GM12878 (cell line): Measurements from ENCODE around the gene FTH1. TPM values are rescaled to one million over a fixed set of nuclear protein-coding genes. Genes with fewer than 3 reads are reported as not detected.

Source experiments
- ATAC-seq: fragments of 200-7000 bp; cut with Tn5 transposase; 3 replicates; pipeline ENCODE4 v1.9.1; 2020; ENCODE audit warnings: mild to moderate bottlenecking, moderate library complexity
- BruUV-seq: library from RNA; stranded (reverse); fragments of 400-500 nt; replicated peaks from 2 replicates; lab custom pipeline; 2021; lab: Mats Ljungman, UMichigan
- CTCF ChIA-PET: fragments of 300-600 bp; sonication (Branson Sonifier 250); formaldehyde crosslinking; extraction: SDS; loops from one replicate; lab custom pipeline; 2021; ENCODE audit warnings: inconsistent platforms; lab: Yijun Ruan, JAX
- POLR2A ChIA-PET: fragments of 350-600 bp; formaldehyde crosslinking; extraction: SDS; loops from one replicate; lab custom pipeline; 2021; ENCODE audit warnings: inconsistent platforms; lab: Charles Lee
- RAD21 ChIA-PET: fragments of 300-600 bp; sonication (Branson Sonifier 250); formaldehyde crosslinking; loops from one replicate; lab custom pipeline; 2023; ENCODE audit warnings: antibody characterized with exemption; ENCODE audit not compliant: unreplicated experiment; lab: Charles Lee
- SMC1A ChIA-PET: fragments of 300-600 bp; sonication (Branson Sonifier 250); formaldehyde crosslinking; loops from one replicate; lab custom pipeline; 2023; ENCODE audit not compliant: unreplicated experiment, uncharacterized antibody; lab: Charles Lee
- DNase-seq: peaks from one replicate; pipeline ENCODE4 v3.0.0-alpha.2; 2011; ENCODE audit warnings: low read depth, low spot score
- FAIRE-seq: peaks from 3 replicates; lab custom pipeline; 2011; peaks lifted over from hg19 to GRCh38; lab: Jason Lieb, UNC
- H2AFZ ChIP-seq: 2 replicates; pipeline ENCODE4 v1.6.0; 2011; ENCODE audit warnings: low read depth, low read length, control low read depth; ENCODE audit not compliant: control insufficient read depth
- H3K27ac ChIP-seq: 2 replicates; pipeline ENCODE4 v1.5.1; 2011; ENCODE audit warnings: control low read depth; ENCODE audit not compliant: control insufficient read depth, insufficient read depth
- H3K27me3 ChIP-seq, 2 experiments: replicated peaks in 1 of 2; 2 replicates each; pipeline versions ENCODE4 v1.6.0 to v1.6.1; 2011; ENCODE audit warnings: low read length in 1 of 2; ENCODE audit not compliant: control insufficient read depth in 2 of 2, insufficient read depth in 2 of 2
- H3K36me3 ChIP-seq, 2 experiments: 2 replicates each; pipeline ENCODE4 v1.5.1; 2011; ENCODE audit warnings: low read length in 1 of 2; ENCODE audit not compliant: control insufficient read depth in 2 of 2, insufficient read depth in 2 of 2
- H3K4me1 ChIP-seq: 2 replicates; pipeline ENCODE4 v1.6.1; 2011; ENCODE audit warnings: mild to moderate bottlenecking, low read length, moderate library complexity, mixed read lengths; ENCODE audit not compliant: control insufficient read depth, insufficient read depth
- H3K4me2 ChIP-seq: 2 replicates; pipeline ENCODE4 v1.6.0; 2011; ENCODE audit warnings: control low read depth; ENCODE audit not compliant: control insufficient read depth, insufficient read depth
- H3K4me3 ChIP-seq: fragments of 200-600 bp; sonication (generic); 2 replicates; pipeline ENCODE4 v1.5.1; 2016
- H3K79me2 ChIP-seq: 2 replicates; pipeline ENCODE4 v1.6.0; 2011; ENCODE audit warnings: low read length; ENCODE audit not compliant: control insufficient read depth, insufficient read depth
- H3K9ac ChIP-seq: 2 replicates; pipeline ENCODE4 v1.8.0; 2011; ENCODE audit warnings: low read length, control low read depth, mixed read lengths; ENCODE audit not compliant: control insufficient read depth, insufficient read depth
- H3K9me3 ChIP-seq: replicated peaks from 3 replicates; pipeline ENCODE4 v1.5.1; 2011; ENCODE audit warnings: mild to moderate bottlenecking, low read length; ENCODE audit not compliant: control insufficient read depth, insufficient read depth
- H4K20me1 ChIP-seq: 2 replicates; pipeline ENCODE4 v1.6.0; 2011; ENCODE audit not compliant: control insufficient read depth, insufficient read depth
- FOS ChIP-seq: IDR thresholded peaks from 3 replicates; pipeline ENCODE4 v1.6.1; 2011; ENCODE audit warnings: borderline replicate concordance; ENCODE audit not compliant: insufficient read length; ENCODE audit errors: extremely low read depth
- FOXM1 ChIP-seq: IDR thresholded peaks from 2 replicates; pipeline ENCODE4 v1.6.1; 2012; ENCODE audit warnings: low read depth, mild to moderate bottlenecking, inconsistent platforms, low read length, moderate library complexity
- MYB ChIP-seq: fragments of 150-350 bp; IDR thresholded peaks from 2 replicates; pipeline ENCODE4 v1.6.1; 2014; ENCODE audit warnings: mild to moderate bottlenecking, low read depth, low read length, borderline replicate concordance
- RBBP5 ChIP-seq: fragments of 200-600 bp; sonication (generic); conservative IDR thresholded peaks from 2 replicates; pipeline ENCODE4 v1.6.1; 2016
- STAT1 ChIP-seq: fragments of 450-650 bp; conservative IDR thresholded peaks from 2 replicates; pipeline ENCODE4 v1.6.1; 2014; ENCODE audit warnings: antibody characterized with exemption, mild to moderate bottlenecking
- TBL1XR1 ChIP-seq: IDR thresholded peaks from 2 replicates; pipeline ENCODE4 v1.6.1; 2012; ENCODE audit warnings: low read depth, low read length, improper control_type of control experiment
- TCF12 ChIP-seq: IDR thresholded peaks from 2 replicates; pipeline ENCODE4 v1.6.1; 2011; ENCODE audit warnings: low read depth, mild to moderate bottlenecking, low read length
- ZNF274 ChIP-seq: IDR thresholded peaks from one replicate; pipeline ENCODE4 v1.8.0; 2011; ENCODE audit not compliant: insufficient read length, insufficient read depth
- WGBS: methylation state at CpG from one replicate; pipeline ENCODE4 v1.1.6; 2016; ENCODE audit warnings: low lambda C conversion rate; ENCODE audit not compliant: insufficient replicate concordance, insufficient coverage; ENCODE audit errors: missing lambda C conversion rate; 5-methylcytosine and 5-hydroxymethylcytosine counted together
- in situ Hi-C: fragments of 300-500 bp; cut with MboI; formaldehyde crosslinking; loops from 9 replicates; pipeline ENCODE4 v1.14.3; 2018; ENCODE audit warnings: mixed read lengths
- intact Hi-C: fragments of 100-400 bp; cut with micrococcal nuclease; formaldehyde crosslinking; loops from one replicate; pipeline ENCODE4 v1.14.2; 2022; ENCODE audit not compliant: unreplicated experiment
- polyA plus RNA-seq, 11 experiments: library from polyadenylated mRNA; depleted of rRNA in 4 of 11; unstranded in 6 of 11; stranded (reverse) in 5 of 11; fragments of >200 nt; fragmentation: Nextera tagmentation in 4 of 11; fragmentation: Illumina TruSeq in 1 of 11; extraction: Ambion mirVana in 4 of 11; extraction: Trizol in 1 of 11; gene quantifications; 1 replicate in 1 of 11; 2 replicates in 10 of 11; pipeline versions ENCODE4 v1.2.1 to v1.2.3, GENCODE V29; 2011 to 2016; ENCODE audit warnings: inconsistent platforms in 2 of 11, missing spikeins in 2 of 11, low read depth in 1 of 11
- total RNA-seq, 4 experiments: library from RNA; depleted of rRNA in 3 of 4; stranded (reverse); fragments of >200 nt in 3 of 4; fragmentation: Illumina TruSeq in 1 of 4; extraction: Trizol in 1 of 4; gene quantifications; 2 replicates each; pipeline versions ENCODE4 v1.2.1 to v1.2.3, GENCODE V29; 2013 to 2021

FTH1 gene
- total and polyA plus RNA-seq, 10 of the 15 experiments (the other 5 are each of a cell fraction or from before 2014, with no cell fraction given), result 289 to 4,154 (median 960) TPM

DNA sequence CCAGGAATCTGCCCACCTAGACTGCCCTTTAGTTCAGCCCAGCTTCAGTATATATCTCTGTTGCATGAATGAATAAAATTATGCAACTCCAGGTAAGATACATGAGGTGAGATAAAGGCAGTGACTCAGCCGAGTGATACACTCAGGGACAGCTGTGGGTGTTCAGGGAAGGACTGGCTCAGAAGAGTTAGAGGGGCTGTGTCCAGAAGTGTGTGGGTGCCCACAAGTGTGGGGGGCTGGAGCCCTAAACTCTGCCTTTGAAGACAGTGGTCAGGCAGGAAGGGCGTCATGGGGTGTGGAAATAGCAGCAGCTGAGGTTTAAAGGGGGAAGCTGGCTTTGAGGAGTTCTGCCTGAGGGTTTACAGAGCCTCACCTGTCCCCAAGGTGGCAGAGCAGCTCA, 8.3 kb downstream of the FTH1 start (continued):
- TF ChIP-seq TCF12 (no peak), TBL1XR1 (no peak), FOS (no peak), MYB (no peak), FOXM1 (no peak), RBBP5 (no peak), ZNF274 (no peak)

DNA sequence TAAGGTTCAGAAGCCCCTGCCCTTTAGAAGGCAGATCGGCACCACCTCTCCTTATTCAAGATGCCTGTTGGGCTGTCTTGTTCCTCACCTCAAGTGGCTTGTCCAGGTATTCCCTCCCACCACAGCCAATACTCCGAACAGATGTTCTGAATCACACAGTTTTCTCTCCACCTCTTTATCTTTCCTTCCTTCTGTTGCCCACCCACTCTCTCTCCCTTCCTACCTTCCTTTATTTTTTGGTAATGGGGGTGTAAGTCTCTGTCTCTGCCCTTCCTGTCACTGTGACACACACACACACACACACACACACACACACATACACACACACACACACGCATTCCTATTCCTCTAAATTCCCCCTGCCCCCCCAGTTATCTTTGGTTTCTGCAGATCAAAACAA, 8.8 kb downstream of the FTH1 start:
- intact Hi-C loops (no loop called here), in situ Hi-C loops (no loop called here)
- H2AFZ ChIP-seq, result no peak overlapping the region
- TF ChIP-seq FOS (no peak), STAT1 (no peak), MYB (no peak)
- DNase-seq (no peak), FAIRE-seq (no peak), ATAC-seq (no peak)
- H3K36me3 ChIP-seq, result peaks cover 0 to 3% of the 10 kb centered on the region in 2 experiments; a peak in 1 of 4 replicates
- WGBS, result 96% methylated on average over 2 of the region's 3 CpGs
- CTCF ChIA-PET, result interaction anchor here (0.7 to 1.0 kb wide), 4 partner anchors 8 to 123 kb away, joined by 3 to 4 read pairs (median 4); no protein-coding TSS in a partner anchor
- no peak overlapping the region for H3K27ac ChIP-seq
- no peak overlapping the region for H3K9ac ChIP-seq
- no peak overlapping the region for H3K4me2 ChIP-seq
- BruUV-seq, result no TSS peak
- POLR2A ChIA-PET, result no interaction called here
- H3K27me3 ChIP-seq, result no peaks in the 10 kb centered on the region; a peak in 1 of 4 replicates
- no peaks in the 10 kb centered on the region; the same call in none of the 2 replicates for H3K79me2 ChIP-seq
- no peak overlapping the region for H3K4me3 ChIP-seq
- H4K20me1 ChIP-seq, result peaks cover 5% of the 10 kb centered on the region
- peaks cover 14% of the 10 kb centered on the region for H3K4me1 ChIP-seq
- SMC1A ChIA-PET, result interaction anchor here (0.5 to 0.6 kb wide), 2 partner anchors 145 to 149 kb away, joined by 3 read pairs; no protein-coding TSS in a partner anchor
- RAD21 ChIA-PET, result interaction anchor here (1.2 kb wide), 1 partner anchor 121 kb away, joined by 3 read pairs; no protein-coding TSS in a partner anchor
- H3K9me3 ChIP-seq, result no peaks in the 10 kb centered on the region
